EL (cell line): ENCODE measurements around the gene PKD2L2.
"Not testable (repeated sequence)": the region's sequence is repeated elsewhere in the genome, so short reads cannot be mapped to it uniquely, and the experiment has no call there.

Experiments used
- DNase-seq: peaks from one replicate; pipeline ENCODE4 v3.0.0-alpha.2; 2016

Gene PKD2L2

DNA sequence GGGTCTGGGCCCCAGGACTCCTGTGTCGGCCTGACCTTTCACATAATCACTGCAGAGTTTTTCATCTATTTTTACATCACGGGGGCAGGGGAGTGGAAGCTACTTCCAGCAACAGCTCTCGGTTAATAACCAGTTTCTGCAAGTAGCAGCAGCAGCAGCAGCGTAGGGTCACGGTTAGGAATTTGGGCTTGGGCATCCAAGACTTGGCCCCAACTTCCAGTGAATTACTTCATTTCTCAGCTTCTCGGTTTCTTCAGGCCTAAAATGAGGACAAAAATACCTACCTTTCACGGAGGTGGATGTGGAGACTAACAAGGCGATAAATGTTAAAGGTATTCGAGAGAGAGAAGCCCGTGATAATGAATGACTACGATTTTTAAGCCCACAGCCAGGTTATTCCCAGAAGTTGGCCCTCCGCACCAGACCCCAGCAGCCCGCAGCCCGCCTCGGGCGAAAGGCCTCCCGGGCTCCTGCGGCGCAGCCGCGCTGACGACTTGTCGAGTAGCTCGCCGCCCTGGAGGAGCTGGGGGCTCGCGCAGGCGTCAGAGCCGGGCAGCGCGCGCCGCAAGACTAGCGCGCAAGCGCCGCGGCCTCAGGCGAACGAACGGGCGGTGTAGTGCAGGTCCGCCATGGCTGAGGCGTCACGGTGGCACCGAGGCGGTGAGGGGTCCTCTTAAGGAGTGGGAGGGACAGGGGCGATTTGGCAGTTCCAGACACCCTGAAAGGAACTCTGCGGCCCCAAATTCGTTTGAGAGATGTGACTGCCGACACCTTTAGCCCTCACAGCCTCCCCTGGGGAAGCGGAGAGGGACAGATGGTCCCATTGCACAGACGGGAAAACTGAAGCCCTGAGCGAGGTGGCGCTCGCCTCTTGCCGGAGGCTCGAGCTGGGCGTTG lies at the start of gene PKD2L2:
Gene PKD2L2, plus strand, starts transcription at position 595 of the 897 bp plus-strand sequence. Its CDS starts 35 bp downstream, at position 630.
- peak; percentile 89 for DNase-seq

DNA sequence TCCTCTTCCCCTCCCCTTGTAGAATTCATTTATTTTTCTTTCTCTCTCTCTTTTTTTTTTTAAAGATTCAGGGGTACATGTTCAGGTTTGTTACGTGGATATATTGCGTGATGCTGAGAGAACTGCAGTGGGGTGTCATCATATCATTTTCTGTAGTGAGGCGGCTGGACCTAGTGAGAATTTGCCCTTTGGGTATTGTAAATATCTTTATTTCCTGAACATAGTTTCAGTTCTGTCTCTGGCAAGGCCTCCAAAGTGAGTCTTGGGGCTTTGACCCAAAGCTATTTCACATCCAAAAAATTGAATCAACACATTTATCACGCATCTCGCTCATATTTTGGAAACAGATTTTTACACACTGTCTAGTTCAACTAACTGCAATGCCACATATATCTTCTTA lies 47.0 kb upstream of the PKD2L2 start:
- no peak for DNase-seq

DNA sequence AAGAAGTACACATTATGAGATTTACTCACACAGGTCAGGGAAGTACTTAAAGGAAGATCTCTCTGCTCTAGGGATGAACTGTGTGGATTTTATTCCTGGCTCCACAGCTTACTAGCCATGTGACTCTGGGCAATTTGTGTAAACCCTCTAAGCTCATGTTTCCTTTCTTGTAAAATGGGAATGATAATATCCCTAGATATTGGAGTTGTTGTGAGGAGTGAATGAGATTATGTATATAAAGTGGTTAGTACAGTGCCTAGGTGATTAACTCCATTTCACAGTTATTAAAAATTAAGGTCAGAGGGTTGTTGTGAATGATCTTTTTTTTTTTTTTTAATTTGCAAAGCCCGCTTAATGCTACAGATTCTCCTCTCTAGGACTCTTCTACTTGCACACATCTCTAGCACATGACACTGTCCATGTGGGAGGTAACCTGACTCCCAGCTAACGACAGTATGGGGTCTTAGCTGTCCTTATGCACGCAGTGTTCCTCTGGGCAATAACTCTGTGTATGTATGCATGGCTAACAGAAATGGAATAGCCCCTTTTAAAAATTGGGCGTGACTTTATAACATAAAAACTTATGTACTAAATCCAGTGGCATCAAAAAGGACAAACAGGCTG lies 45.5 kb upstream of the PKD2L2 start:
- DNase-seq = no peak

DNA sequence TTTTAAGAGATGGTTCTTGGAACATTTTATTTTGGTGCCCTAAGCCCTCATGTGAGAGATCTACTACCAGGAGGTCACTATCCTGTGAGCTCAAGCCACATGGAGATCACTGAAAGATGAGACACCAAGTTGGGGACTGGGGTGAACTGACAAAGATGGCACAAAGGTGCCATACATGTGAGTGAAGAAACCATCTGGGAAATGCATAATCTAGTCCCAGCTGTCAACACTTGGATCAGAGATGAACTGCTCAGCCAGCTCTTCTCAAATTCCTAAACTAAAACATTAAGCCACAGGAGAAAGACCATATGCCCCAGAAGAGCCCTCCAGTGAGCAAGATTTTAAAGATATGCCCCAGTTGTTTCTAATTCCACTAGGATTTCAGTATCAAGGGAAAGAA lies 43.8 kb upstream of the PKD2L2 start:
- no peak for DNase-seq

DNA sequence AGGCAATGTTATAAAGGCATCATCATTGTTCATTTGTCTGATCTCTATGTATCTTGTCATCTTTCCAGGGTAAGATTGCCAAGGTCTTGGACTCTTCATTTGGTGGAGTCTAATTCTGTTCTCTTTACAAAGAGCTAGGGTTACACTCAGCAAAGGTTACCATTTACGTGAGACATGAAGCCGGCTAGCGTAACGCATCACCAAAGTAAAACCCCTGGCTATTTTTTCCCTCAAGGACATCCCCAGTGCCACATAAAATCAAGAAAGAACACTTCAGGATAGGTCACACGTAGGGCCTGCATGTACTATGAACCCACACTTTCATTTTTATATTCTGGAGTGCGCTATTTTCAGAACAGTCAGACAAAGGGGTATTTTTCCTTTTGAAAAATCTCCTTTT lies 41.6 kb upstream of the PKD2L2 start:
- no peak for DNase-seq

DNA sequence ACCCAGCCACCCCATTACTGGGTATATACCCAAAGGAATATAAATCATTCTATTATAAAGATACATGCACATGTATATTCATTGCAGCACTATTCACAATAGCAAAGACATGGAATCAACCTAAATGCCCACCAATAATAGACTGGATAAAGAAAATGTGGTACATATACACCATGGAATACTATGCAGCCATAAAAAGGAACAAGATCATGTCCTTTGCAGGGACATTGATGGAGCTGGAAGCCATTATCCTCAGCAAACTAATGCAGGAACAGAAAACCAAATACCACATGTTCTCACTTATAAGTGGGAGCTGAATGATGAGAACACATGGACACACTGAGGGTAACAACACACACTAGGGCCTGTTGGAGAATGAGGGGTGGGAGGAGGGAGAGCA lies 36.1 kb upstream of the PKD2L2 start:
- not testable (repeated sequence) for DNase-seq

DNA sequence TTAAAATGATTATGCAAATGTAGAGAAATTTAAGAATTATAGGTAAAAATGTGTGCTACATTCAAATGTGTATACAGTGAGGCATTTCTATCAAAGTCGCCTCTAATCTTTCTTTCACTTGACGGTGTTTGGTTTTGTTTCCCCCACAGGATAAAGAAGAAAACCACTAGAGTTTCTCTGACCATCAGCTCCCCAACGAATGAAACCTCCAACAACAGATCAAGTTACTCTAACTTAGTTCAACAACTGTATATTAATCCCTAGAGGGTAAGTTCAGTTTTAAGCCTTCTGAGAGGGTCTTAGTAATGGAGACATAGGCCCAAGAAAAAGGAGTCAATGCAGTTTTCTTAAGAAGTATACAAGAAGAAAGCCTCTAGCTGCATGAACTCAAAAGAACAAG lies 33.1 kb upstream of the PKD2L2 start:
- no peak for DNase-seq

DNA sequence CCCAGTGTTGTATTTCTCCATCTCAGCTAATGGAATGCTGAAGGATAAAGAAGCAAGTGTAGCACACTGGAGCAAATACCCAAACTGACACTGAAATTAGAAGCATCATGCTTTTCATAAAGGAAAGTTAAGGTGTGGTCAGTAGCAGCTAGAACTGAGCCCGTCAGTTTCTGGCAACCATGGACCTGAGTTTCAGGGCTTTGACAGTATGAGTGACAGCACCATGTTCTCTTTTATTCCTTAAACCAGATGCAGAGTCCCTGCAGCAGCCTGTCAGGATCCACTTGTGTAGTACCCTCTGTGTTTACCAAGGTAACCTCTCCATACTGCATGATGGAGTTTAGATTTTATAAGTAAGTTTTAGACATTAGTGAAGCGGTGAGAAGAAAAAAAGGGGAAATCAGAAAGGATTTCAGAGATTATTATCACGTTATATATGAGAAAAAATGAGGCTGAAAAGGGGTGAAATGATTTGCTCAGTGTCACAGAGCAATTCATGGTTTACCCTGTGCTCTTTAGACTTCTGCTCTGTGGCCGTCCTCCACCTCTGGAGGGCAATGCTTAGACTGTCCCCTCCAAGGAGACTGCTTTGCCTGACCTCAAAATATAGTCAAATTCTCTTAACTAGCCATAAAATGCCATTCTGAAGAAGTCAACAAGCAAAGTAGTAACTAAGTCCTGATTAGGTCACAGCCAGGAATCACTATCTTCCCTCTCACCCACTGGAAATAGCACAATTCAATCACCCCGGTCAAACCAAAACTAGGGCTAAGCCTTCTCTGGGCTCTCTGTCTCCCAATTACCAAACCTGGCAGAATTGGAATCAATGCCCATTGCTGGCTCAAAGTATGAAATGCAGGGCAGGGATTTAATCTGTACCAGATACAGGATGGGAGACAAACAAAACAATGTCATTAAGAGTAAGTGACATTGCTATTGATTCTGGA lies 32.1 kb upstream of the PKD2L2 start:
- no peak for DNase-seq

DNA sequence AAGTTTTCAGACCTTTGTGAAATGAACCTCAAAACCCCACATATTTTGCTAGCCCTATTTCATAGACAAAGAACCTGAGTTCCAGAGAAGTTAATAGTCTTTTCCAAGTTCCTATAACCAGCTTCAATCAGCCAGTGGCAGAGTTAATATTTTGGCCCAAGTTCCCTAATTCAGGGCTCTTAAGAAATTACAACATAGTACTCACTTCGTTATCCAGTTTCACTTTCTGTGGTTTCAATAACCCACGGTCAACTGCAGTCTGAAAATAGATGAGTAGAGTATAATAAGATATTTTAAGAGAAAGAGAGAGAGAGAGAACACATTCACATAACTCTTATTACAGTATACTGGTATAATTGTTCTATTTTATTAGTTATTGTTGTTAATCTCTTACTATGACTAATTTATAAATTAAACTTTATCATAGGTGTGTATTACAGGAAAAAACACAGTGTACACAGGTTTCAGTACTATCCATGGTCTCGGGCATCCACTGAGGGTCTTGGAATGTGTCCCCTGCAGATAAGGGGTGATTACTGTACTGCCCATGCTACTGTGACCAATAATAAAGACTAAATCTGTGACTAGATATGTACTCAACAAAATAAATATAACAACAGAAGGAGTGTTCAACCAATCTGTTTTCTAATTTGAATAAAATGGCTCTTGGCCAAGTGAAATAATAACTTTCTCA lies 30.9 kb upstream of the PKD2L2 start:
- DNase-seq = peak; percentile 17

DNA sequence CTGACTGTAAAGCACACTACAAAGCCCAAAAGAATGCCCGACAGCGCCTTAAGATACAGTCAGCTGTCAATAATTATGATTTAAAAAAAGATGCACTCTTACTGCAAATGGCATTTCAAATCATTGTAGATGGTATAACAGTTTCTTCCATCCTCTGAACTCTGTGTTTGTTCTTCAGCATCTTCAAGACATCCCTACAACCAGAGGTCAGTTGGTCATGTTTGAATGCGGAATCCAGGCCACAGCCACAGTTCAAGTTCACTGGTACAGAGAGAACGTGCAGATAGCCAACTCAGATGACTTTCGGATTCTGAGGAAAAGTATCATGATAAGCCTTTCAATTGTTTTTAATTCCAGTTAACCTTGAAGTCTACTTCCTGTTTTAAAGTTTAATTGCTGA lies 30.3 kb upstream of the PKD2L2 start:
- DNase-seq = no peak

DNA sequence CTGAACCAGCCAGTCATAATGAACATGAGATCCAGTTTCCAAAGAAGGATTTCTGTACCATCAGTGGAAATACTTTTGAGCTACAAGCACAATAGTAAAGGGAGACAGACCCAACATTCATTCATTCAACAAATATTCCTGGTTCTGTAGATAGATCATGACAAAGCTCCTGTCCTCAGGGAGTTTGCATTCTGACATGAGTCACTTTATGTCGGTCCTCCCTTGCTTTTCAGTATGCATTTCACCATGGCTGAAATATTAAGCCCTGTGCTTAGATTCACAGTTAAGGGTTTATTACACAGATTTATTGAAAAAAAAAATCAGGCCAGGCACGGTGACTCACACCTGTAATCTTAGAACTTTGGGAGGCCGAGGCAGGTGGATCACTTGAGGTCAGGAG lies 27.0 kb upstream of the PKD2L2 start:
- DNase-seq = no peak

DNA sequence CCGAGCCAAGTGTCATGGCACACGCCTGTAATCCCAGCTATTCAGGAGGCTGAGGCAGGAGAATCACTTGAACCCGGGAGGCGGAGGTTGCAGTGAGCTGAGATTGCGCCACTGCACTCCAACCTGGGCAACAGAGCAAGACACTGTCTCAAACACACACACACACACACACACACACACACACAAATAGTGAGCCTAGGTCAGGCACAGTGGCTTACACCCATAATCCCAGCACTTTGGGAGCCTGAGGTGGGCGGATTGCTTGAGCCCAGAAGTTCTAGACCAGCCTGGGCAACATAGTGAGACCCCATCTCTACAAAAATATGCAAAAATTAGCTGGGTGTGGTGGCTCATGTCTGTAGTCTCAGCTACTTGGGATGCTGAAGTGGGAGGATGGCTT lies 25.6 kb upstream of the PKD2L2 start:
- not testable (repeated sequence) for DNase-seq

DNA sequence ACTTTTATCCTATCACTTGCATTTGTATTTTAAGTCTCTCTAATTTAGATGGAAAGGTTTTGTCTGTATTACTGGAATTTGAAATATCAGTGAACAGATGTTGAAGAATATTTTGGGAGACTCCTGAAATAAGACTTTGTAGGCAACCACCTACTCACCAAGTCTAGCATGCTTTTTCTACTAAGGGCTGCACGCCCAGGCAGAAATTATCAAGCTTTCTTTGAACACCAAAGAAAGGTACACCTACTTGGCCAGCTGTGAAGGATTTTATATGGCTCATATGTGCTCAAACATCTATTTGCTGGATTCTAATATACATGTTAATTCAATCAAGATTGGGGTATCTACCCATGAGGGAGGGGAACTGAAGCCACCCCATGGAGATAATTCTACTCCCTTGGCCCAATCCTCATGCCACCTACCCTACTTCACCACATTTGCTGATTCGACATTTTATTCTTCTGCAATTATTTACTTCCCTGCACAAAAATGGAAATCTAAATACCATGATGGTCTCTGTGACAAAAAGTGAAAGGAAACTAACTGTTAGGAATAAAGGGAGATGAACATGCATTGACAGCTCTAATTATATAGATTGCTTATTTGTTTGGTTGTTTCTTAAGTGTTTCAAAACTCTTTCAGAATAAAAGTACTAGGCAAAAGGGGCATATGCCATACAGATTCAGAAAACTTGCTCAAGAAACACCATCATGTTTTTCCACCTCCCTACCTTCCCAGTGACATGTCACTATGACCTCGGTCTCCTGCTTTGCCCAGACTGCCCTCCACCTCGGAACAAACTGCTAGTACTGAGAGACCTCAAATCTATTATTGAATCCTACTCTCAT lies 22.5 kb upstream of the PKD2L2 start:
- DNase-seq = no peak

DNA sequence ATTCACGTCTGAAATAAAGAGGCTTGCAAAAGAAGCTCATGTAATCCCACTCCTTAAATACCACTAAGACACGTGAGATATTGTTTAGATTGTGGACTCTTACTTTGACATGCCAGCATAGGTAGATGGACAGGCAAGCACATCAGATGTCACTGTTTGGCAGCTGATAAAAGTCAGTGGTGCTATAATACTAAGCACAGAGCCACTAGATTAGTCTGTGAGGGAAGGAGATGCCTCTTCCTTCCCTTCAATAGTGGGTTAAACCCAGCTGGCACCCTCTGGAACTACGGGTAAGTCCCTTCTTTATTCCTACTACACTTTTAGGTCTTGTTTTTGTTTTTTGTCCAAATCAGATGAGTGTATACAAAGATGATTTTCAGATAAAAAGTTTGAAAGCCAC lies 21.6 kb upstream of the PKD2L2 start, which contains the start of gene MYOT:
Gene MYOT, plus strand, starts transcription at position 197 of the 400 bp plus-strand sequence. CDS start 2,792 bp downstream, outside the sequence.
- DNase-seq = no peak

DNA sequence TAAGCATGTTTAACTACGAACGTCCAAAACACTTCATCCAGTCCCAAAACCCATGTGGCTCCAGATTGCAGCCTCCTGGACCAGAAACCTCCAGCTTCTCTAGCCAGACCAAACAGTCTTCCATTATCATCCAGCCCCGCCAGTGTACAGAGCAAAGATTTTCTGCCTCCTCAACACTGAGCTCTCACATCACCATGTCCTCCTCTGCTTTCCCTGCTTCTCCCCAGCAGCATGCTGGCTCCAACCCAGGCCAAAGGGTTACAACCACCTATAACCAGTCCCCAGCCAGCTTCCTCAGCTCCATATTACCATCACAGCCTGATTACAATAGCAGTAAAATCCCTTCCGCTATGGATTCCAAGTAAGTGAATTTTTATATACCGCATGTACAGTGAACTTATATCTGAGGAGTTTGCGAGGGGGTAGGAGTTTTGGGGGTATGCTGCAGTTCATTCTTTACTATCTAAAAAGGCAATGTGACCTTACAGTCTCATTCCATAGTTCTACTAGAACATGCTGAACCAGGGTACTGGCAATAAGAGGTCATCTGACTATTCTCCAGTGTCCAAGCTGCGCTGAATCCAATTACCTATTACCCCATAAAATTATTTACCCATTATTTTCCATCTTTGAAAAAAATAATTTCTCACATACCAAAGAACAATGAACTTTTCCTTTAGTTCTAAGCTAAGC lies 18.5 kb upstream of the PKD2L2 start:
- DNase-seq = no peak

DNA sequence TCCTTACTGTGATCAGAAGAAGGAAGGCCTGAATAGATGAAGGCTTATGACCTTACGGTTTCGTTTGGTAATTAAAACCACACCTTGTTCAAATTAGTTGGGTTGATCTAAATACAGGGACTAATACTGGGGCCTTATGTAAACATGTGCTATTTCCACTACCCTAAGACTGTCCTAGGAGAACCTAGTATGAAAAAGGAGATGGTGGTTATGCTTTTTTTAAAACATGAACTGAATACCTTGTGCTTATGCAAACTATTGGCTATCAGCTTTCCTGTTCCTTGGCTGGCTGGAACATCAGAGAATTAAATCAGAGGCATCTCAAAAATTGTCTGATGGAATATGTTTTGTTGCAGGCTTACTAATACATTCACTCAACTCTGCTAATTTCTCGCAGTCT lies 17.7 kb upstream of the PKD2L2 start:
- DNase-seq = no peak

DNA sequence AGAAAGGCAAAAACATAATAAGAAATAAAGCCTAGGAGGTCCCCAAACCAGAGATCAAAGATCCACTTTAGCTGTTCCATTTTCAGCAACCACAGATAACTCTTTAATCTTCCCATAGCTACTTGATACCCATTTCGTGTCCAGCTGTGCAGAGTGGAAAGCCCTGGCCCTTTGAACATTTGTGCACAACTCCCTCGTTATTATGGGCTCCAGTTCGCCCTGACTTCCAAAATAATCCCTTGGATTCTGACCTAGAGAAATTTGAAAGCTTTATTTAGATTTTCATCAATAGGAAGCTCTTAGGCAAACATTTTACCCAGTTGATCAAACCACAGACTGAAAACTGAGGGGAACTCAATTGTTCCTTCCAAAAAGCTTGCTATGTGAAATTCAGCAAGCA lies 16.8 kb upstream of the PKD2L2 start:
- no peak for DNase-seq

DNA sequence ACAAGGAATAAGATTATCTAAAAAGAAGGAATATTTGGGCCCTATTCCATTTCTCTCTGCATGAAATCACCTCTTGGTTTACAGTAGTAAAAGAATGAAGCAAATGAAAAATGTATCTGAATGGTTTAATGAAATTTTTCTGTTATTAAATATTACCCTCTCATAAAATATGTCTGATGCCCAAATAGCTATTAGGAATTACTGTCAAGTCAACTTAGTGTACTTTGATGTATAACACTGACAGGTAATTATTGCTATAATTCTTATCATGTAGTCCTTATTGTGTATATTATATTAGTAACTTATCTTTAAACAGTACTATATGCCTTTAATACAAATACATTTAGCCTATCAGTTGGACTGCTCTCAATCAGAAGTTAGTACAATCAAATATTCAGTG lies 13.2 kb upstream of the PKD2L2 start:
- no peak for DNase-seq

DNA sequence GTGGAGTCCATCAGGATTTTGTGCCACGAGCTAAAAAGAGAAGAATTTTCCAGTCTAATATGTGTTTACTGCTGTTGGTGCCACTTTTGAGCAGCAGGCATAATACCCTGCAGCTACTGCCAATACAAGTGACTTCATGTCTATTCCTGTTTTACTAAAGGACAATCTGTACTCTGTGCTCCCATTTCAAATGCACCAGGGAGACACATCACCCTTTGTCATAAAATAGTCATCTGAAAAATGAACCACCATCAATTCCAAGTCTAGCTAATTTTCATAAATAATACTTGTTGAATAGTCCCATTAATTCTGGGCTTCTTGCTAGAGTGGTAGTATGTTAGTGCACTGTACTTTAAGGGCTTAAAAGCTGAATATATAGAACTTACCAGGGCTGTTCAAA lies 8.9 kb upstream of the PKD2L2 start:
- no peak for DNase-seq

DNA sequence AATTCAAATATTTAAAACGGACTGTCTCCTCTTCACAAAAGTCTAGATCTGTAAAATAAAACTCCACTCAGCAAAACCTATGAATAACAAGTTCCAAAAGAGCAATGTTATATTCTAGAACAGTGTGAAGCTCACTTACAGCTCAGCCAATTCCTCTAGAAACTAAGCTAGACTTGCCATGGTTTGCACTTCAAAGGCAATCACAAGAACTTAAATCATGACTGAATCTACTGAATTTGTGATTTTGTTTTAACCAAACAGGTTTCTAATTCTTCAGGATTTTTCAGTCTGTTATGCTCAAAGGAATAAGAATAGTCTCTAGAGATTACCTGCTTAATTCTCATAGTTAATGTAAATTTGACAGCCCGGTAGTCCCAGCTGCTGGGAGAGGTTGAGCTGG lies 1.4 kb upstream of the PKD2L2 start:
- DNase-seq = no peak

DNA sequence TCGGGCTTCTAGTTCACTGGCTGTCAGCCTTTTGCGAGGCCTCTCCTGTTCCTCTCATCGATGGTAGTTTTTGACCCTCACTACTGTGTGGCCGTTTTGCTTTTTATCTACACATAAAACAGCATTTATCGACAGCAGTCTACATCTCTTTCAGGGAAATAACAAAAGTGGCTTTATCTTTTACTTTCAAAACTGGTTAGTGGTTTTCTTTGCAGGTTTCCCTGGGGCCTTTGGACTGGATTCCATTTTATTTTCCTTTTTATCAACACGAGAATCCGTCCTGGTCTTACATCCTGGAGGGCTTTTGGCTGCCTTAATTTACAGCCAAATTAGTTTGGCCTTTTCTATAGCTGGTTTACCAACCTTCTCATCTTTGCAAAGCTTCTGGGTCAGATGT lies 793 bp upstream of the PKD2L2 start:
- no peak for DNase-seq
